ENCODE measurements around the gene CRIM1.

The CRIM1 gene

GRCh38 chr2:36526226-36526625, 170.6 kb downstream of the CRIM1 start:
- no peak for DNase-seq (ENCODE audit: low spot score)

GRCh38 chr2:36528274-36528673, 172.7 kb downstream of the CRIM1 start:
- DNase-seq (ENCODE audit: low spot score) = no peak

- DNase-seq (ENCODE audit: low spot score) = no peak
These were observed 173.3 kb downstream of the CRIM1 start for GRCh38 chr2:36528766-36529392.

- no peak for DNase-seq (ENCODE audit: low spot score)
These were observed 174.8 kb downstream of the CRIM1 start for GRCh38 chr2:36530178-36530982.

- DNase-seq (ENCODE audit: low spot score) = no peak
These were observed 175.4 kb downstream of the CRIM1 start for GRCh38 chr2:36530983-36531354.

GRCh38 chr2:36534275-36534799, 178.8 kb downstream of the CRIM1 start:
- DNase-seq (ENCODE audit: low spot score) = no peak

GRCh38 chr2:36535099-36535498, 179.5 kb downstream of the CRIM1 start:
- no peak for DNase-seq (ENCODE audit: low spot score)

- DNase-seq (ENCODE audit: low spot score) = no peak
These were observed 181.2 kb downstream of the CRIM1 start for GRCh38 chr2:36536776-36537175.

- DNase-seq (ENCODE audit: low spot score) = no peak
These were observed 182.8 kb downstream of the CRIM1 start for GRCh38 chr2:36538335-36538734.

GRCh38 chr2:36539631-36540030, 184.1 kb downstream of the CRIM1 start:
- no peak for DNase-seq (ENCODE audit: low spot score)

- no peak for DNase-seq (ENCODE audit: low spot score)
These were observed 185.6 kb downstream of the CRIM1 start for GRCh38 chr2:36540986-36541754.

GRCh38 chr2:36541891-36542595, 186.5 kb downstream of the CRIM1 start:
- DNase-seq (ENCODE audit: low spot score) = no peak

- no peak for DNase-seq (ENCODE audit: low spot score)
These were observed 189.2 kb downstream of the CRIM1 start for GRCh38 chr2:36544638-36545338.

- no peak for DNase-seq (ENCODE audit: low spot score)
These were observed 190.4 kb downstream of the CRIM1 start for GRCh38 chr2:36545871-36546416.

- no peak for DNase-seq (ENCODE audit: low spot score)
These were observed 192.3 kb downstream of the CRIM1 start for GRCh38 chr2:36547906-36548305.

- no peak for DNase-seq (ENCODE audit: low spot score)
These were observed 193.6 kb downstream of the CRIM1 start for GRCh38 chr2:36549165-36549574.

GRCh38 chr2:36550006-36550405, 194.4 kb downstream of the CRIM1 start:
- DNase-seq (ENCODE audit: low spot score) = no peak

- DNase-seq (ENCODE audit: low spot score) = no peak
These were observed 198.1 kb downstream of the CRIM1 start for GRCh38 chr2:36553683-36554082.

GRCh38 chr2:36554531-36554930, 199.0 kb downstream of the CRIM1 start:
- no peak for DNase-seq (ENCODE audit: low spot score)

GRCh38 chr2:36555789-36556188, 200.2 kb downstream of the CRIM1 start:
- no peak for DNase-seq (ENCODE audit: low spot score)

- no peak for DNase-seq (ENCODE audit: low spot score)
These were observed 201.3 kb downstream of the CRIM1 start for GRCh38 chr2:36556842-36557241.
